GM23338 (cell line): Measurements from ENCODE around the gene PDE5A. TPM values are rescaled to one million over a fixed set of nuclear protein-coding genes. Genes with fewer than 3 reads are reported as not detected.

ENCODE experiments used
- ATAC-seq: fragments of 200-7000 bp; cut with Tn5 transposase; 3 replicates; pipeline ENCODE4 v1.9.1; 2020
- DNase-seq: peaks from one replicate; pipeline ENCODE4 v3.0.0-alpha.2; 2015; ENCODE audit warnings: low spot score
- H2AFZ ChIP-seq: fragments of 200-600 bp; sonication (generic); 2 replicates; pipeline ENCODE4 v1.8.0; 2016; ENCODE audit warnings: antibody characterized with exemption, mild to moderate bottlenecking, moderate library complexity
- H3F3A ChIP-seq: fragments of 200-600 bp; sonication (generic); replicated peaks from 2 replicates; pipeline ENCODE4 v1.8.0; 2017; ENCODE audit warnings: antibody characterized with exemption, mixed run types, low read depth
- H3K27ac ChIP-seq: fragments of 200-600 bp; sonication (generic); 2 replicates; pipeline ENCODE4 v1.6.1; 2016; ENCODE audit warnings: low read depth
- H3K27me3 ChIP-seq: fragments of 200-600 bp; sonication (generic); 2 replicates; pipeline ENCODE4 v1.8.0; 2016; ENCODE audit warnings: mild to moderate bottlenecking, mixed run types, moderate library complexity; ENCODE audit not compliant: insufficient read depth
- H3K36me3 ChIP-seq: fragments of 200-600 bp; sonication (generic); 2 replicates; pipeline ENCODE4 v1.8.0; 2016; ENCODE audit warnings: mild to moderate bottlenecking; ENCODE audit not compliant: insufficient read depth
- H3K4me1 ChIP-seq: fragments of 200-600 bp; sonication (generic); 2 replicates; pipeline ENCODE4 v1.8.0; 2016; ENCODE audit warnings: mild to moderate bottlenecking, moderate library complexity; ENCODE audit not compliant: insufficient read depth
- H3K4me2 ChIP-seq: fragments of 200-600 bp; sonication (generic); 2 replicates; pipeline ENCODE4 v1.7.1; 2017; ENCODE audit warnings: mixed run types
- H3K4me3 ChIP-seq: fragments of 200-600 bp; sonication (generic); 2 replicates; pipeline ENCODE4 v1.6.1; 2016; ENCODE audit warnings: mixed run types
- H3K79me2 ChIP-seq: fragments of 200-600 bp; sonication (generic); replicated peaks from 2 replicates; pipeline ENCODE4 v1.8.0; 2017; ENCODE audit warnings: mild to moderate bottlenecking; ENCODE audit not compliant: insufficient read depth
- H3K9me2 ChIP-seq: fragments of 200-600 bp; sonication (generic); 2 replicates; pipeline ENCODE4 v1.8.0; 2017; ENCODE audit not compliant: insufficient read depth
- H4K20me1 ChIP-seq: fragments of 200-600 bp; sonication (generic); replicated peaks from 2 replicates; pipeline ENCODE4 v1.8.0; 2017; ENCODE audit warnings: mild to moderate bottlenecking; ENCODE audit not compliant: insufficient read depth
- H3K27ac Mint-ChIP-seq: 2 replicates; pipeline ENCODE4 v1.8.0; 2020; ENCODE audit warnings: inconsistent platforms, mild to moderate bottlenecking, moderate library complexity, mixed read lengths
- H3K27me3 Mint-ChIP-seq: 3 replicates; pipeline ENCODE4 v1.8.0; 2022; ENCODE audit warnings: low read depth, mild to moderate bottlenecking, moderate library complexity, mixed read lengths, inconsistent platforms; ENCODE audit not compliant: insufficient read depth, poor library complexity
- H3K36me3 Mint-ChIP-seq: 3 replicates; pipeline ENCODE4 v1.8.0; 2021; ENCODE audit warnings: low read depth, mild to moderate bottlenecking, inconsistent platforms, moderate library complexity, mixed read lengths
- H3K4me1 Mint-ChIP-seq: 3 replicates; pipeline ENCODE4 v1.8.0; 2020; ENCODE audit warnings: mild to moderate bottlenecking, inconsistent platforms, mixed read lengths
- H3K4me3 Mint-ChIP-seq: 3 replicates; pipeline ENCODE4 v1.8.0; 2021; ENCODE audit warnings: moderate library complexity, mild to moderate bottlenecking, inconsistent platforms, mixed read lengths
- H3K9me3 Mint-ChIP-seq: 3 replicates; pipeline ENCODE4 v1.8.0; 2020; ENCODE audit warnings: moderate library complexity, mild to moderate bottlenecking, inconsistent platforms, mixed read lengths
- EZH2 ChIP-seq: fragments of 200-600 bp; sonication (generic); IDR thresholded peaks from one replicate; pipeline ENCODE4 v1.8.0; 2017; ENCODE audit warnings: antibody characterized with exemption, mild to moderate bottlenecking, low read depth; ENCODE audit not compliant: unreplicated experiment
- EZH2phosphoT487 ChIP-seq: fragments of 200-600 bp; sonication (generic); IDR thresholded peaks from one replicate; pipeline ENCODE4 v1.8.1; 2018; ENCODE audit warnings: antibody characterized with exemption; ENCODE audit not compliant: unreplicated experiment
- NANOG ChIP-seq: IDR thresholded peaks from 2 replicates; pipeline ENCODE4 v1.6.1; 2016; ENCODE audit warnings: antibody characterized with exemption, borderline replicate concordance
- STAT1 ChIP-seq: IDR thresholded peaks from one replicate; pipeline ENCODE4 v1.6.1; 2016; ENCODE audit warnings: antibody characterized with exemption; ENCODE audit not compliant: unreplicated experiment
- ZNF114 ChIP-seq: fragments of 250-450 bp; sonication (Bioruptor Pico); IDR thresholded peaks from 2 replicates; pipeline ENCODE4 v1.5.0; 2020; ENCODE audit warnings: mild to moderate bottlenecking, moderate library complexity
- polyA plus RNA-seq: library from polyadenylated mRNA; unstranded; fragments of >200 nt; fragmentation: Nextera tagmentation; extraction: Ambion mirVana; gene quantifications from 2 replicates; pipeline ENCODE4 v1.2.1, GENCODE V29; 2016
- total RNA-seq: library from RNA; depleted of rRNA; stranded (reverse); fragments of >200 nt; shearing (Covaris generic); gene quantifications from 2 replicates; pipeline ENCODE4 v1.2.3, GENCODE V29; 2014
- TF ChIP-seq, protein P1 (sequence below): fragments of 250-450 bp; sonication (Bioruptor Pico); IDR thresholded peaks from 2 replicates; pipeline ENCODE4 v1.5.0; 2020; ENCODE audit warnings: mild to moderate bottlenecking, moderate library complexity

The PDE5A gene
- total and polyA plus RNA-seq, 2 experiments from 2014 or later: 15.0 to 22.6 TPM

DNA sequence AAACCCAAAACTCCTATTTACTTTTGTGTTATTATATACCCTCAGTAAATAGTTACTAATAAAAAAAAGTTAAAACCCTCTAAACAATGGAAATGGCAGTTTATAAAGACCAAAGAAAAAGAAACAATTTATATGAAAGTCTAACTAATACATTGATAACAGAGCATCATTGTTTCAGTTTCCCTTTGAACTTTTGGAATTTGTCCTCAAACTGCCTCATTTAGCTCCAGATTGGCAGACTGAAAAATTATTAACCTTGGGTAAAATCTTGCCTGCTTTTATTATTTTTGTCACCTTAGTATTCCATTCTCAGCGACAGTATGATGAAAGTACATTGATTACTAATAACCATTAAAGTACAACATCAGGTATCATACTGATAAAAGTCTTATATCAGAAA, 124.0 kb downstream of the PDE5A start:
- Histone ChIP-seq H3K36me3 (peaks cover 14% of the 10 kb centered on the region; the same call in 1 of the 2 replicates), H4K20me1 (no peaks in the 10 kb centered on the region), H3K27me3 (no peaks in the 10 kb centered on the region), H2AFZ (no peak overlapping the region), H3K79me2 (no peaks in the 10 kb centered on the region), H3K4me2 (no peak overlapping the region), H3K4me3 (no peak overlapping the region), H3F3A (no peaks in the 10 kb centered on the region), H3K27ac (no peak overlapping the region), H3K4me1 (no peaks in the 10 kb centered on the region), H3K9me2 (no peaks in the 10 kb centered on the region)
- Mint-ChIP-seq H3K4me1 (no peaks in the 10 kb centered on the region), H3K4me3 (no peak overlapping the region), H3K27ac (no peak overlapping the region), H3K9me3 (no peaks in the 10 kb centered on the region), H3K36me3 (peaks cover 32% of the 10 kb centered on the region; the same call in 2 of the 3 replicates), H3K27me3 (no peaks in the 10 kb centered on the region)
- TF ChIP-seq EZH2 (no peak), ZNF114 (CRISPR knock-in tag) (no peak), STAT1 (no peak)
- TF ChIP-seq, protein P1, sequence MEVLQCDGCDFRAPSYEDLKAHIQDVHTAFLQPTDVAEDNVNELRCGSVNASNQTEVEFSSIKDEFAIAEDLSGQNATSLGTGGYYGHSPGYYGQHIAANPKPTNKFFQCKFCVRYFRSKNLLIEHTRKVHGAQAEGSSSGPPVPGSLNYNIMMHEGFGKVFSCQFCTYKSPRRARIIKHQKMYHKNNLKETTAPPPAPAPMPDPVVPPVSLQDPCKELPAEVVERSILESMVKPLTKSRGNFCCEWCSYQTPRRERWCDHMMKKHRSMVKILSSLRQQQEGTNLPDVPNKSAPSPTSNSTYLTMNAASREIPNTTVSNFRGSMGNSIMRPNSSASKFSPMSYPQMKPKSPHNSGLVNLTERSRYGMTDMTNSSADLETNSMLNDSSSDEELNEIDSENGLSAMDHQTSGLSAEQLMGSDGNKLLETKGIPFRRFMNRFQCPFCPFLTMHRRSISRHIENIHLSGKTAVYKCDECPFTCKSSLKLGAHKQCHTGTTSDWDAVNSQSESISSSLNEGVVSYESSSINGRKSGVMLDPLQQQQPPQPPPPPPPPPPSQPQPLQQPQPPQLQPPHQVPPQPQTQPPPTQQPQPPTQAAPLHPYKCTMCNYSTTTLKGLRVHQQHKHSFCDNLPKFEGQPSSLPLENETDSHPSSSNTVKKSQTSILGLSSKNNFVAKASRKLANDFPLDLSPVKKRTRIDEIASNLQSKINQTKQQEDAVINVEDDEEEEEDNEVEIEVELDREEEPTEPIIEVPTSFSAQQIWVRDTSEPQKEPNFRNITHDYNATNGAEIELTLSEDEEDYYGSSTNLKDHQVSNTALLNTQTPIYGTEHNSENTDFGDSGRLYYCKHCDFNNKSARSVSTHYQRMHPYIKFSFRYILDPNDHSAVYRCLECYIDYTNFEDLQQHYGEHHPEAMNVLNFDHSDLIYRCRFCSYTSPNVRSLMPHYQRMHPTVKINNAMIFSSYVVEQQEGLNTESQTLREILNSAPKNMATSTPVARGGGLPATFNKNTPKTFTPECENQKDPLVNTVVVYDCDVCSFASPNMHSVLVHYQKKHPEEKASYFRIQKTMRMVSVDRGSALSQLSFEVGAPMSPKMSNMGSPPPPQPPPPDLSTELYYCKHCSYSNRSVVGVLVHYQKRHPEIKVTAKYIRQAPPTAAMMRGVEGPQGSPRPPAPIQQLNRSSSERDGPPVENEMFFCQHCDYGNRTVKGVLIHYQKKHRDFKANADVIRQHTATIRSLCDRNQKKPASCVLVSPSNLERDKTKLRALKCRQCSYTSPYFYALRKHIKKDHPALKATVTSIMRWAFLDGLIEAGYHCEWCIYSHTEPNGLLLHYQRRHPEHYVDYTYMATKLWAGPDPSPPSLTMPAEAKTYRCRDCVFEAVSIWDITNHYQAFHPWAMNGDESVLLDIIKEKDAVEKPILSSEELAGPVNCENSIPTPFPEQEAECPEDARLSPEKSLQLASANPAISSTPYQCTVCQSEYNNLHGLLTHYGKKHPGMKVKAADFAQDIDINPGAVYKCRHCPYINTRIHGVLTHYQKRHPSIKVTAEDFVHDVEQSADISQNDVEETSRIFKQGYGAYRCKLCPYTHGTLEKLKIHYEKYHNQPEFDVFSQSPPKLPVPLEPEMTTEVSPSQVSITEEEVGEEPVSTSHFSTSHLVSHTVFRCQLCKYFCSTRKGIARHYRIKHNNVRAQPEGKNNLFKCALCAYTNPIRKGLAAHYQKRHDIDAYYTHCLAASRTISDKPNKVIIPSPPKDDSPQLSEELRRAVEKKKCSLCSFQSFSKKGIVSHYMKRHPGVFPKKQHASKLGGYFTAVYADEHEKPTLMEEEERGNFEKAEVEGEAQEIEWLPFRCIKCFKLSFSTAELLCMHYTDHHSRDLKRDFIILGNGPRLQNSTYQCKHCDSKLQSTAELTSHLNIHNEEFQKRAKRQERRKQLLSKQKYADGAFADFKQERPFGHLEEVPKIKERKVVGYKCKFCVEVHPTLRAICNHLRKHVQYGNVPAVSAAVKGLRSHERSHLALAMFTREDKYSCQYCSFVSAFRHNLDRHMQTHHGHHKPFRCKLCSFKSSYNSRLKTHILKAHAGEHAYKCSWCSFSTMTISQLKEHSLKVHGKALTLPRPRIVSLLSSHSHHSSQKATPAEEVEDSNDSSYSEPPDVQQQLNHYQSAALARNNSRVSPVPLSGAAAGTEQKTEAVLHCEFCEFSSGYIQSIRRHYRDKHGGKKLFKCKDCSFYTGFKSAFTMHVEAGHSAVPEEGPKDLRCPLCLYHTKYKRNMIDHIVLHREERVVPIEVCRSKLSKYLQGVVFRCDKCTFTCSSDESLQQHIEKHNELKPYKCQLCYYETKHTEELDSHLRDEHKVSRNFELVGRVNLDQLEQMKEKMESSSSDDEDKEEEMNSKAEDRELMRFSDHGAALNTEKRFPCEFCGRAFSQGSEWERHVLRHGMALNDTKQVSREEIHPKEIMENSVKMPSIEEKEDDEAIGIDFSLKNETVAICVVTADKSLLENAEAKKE (CRISPR knock-in tag): no peak
- DNase-seq: no peak
- ATAC-seq: no peak

DNA sequence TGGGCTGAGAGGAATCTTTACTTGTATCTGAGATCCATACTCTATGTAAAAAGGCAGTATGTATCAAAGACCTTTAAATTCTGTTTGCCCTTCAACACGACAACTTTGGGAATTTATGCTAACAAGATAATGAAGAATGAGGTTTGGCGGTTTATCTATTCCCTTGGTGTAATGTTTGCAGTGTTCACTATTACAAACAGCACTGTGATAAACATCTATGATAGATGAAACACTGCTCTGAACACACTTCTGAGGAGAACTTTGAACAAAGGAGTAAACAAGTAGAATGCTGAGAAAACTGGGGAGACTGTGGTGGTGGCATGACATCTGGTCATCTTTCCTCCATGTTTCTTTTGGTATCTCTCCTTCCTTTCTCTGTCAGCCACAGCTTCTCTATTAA, 126.9 kb downstream of the PDE5A start:
- H3K4me1 Mint-ChIP-seq: no peaks in the 10 kb centered on the region
- H3F3A ChIP-seq: no peaks in the 10 kb centered on the region
- H3K27me3 ChIP-seq: no peaks in the 10 kb centered on the region
- H4K20me1 ChIP-seq: no peaks in the 10 kb centered on the region
- H3K9me2 ChIP-seq: no peaks in the 10 kb centered on the region
- no peak overlapping the region for H3K27ac Mint-ChIP-seq
- no peak overlapping the region for H3K27ac ChIP-seq
- no peak overlapping the region for H3K4me3 Mint-ChIP-seq
- no peak for DNase-seq
- H3K27me3 Mint-ChIP-seq: no peaks in the 10 kb centered on the region
- H3K36me3 ChIP-seq: peaks cover 19% of the 10 kb centered on the region; the same call in 1 of the 2 replicates
- no peak overlapping the region for H3K4me3 ChIP-seq
- H2AFZ ChIP-seq: no peak overlapping the region
- no peak overlapping the region for H3K4me2 ChIP-seq
- peaks cover 41% of the 10 kb centered on the region; the same call in 2 of the 3 replicates for H3K36me3 Mint-ChIP-seq
- ATAC-seq: no peak
- no peaks in the 10 kb centered on the region for H3K79me2 ChIP-seq
- no peaks in the 10 kb centered on the region for H3K4me1 ChIP-seq
- H3K9me3 Mint-ChIP-seq: no peaks in the 10 kb centered on the region
- no peak for TF ChIP-seq EZH2phosphoT487
- TF ChIP-seq, protein P1 (CRISPR knock-in tag): no peak
- TF ChIP-seq NANOG: no peak
